Measurements from ENCODE around the gene FAM187B.
"Not testable (repeated sequence)": the region's sequence is repeated elsewhere in the genome, so short reads cannot be mapped to it uniquely, and the experiment has no call there.

The FAM187B gene

GRCh38 chr19:35261356-35262100 is 33.0 kb upstream of the FAM187B start:
- DNase-seq, result no peak

GRCh38 chr19:35260694-35261304 is 32.3 kb upstream of the FAM187B start:
- no peak for DNase-seq

GRCh38 chr19:35257113-35257461 is 28.5 kb upstream of the FAM187B start:
- no peak for DNase-seq

GRCh38 chr19:35256566-35256965 is 28.0 kb upstream of the FAM187B start:
- no peak for DNase-seq

- no peak for DNase-seq
Measured at GRCh38 chr19:35254341-35255297, 26.1 kb upstream of the FAM187B start.

- DNase-seq, result no peak
Measured at GRCh38 chr19:35253316-35254286, 25.1 kb upstream of the FAM187B start.

GRCh38 chr19:35251456-35251855 is 22.9 kb upstream of the FAM187B start:
- DNase-seq, result no peak

- no peak for DNase-seq
Measured at GRCh38 chr19:35249848-35250711, 21.5 kb upstream of the FAM187B start.

- no peak for DNase-seq
Measured at GRCh38 chr19:35249146-35249847, 20.8 kb upstream of the FAM187B start.

- no peak for DNase-seq
Measured at GRCh38 chr19:35248310-35249145, 20.0 kb upstream of the FAM187B start, which contains the start of gene LSR. Gene LSR, plus strand, starts transcription at chr19:35249002. Its CDS starts 21 bp downstream, at chr19:35249023.

GRCh38 chr19:35247526-35248309 is 19.2 kb upstream of the FAM187B start:
- no peak for DNase-seq

- DNase-seq, result no peak
Measured at GRCh38 chr19:35246466-35247092, 18.0 kb upstream of the FAM187B start.

- DNase-seq, result no peak
Measured at GRCh38 chr19:35241417-35241816, 12.9 kb upstream of the FAM187B start.

- DNase-seq, result no peak
Measured at GRCh38 chr19:35240327-35240726, 11.8 kb upstream of the FAM187B start.

GRCh38 chr19:35239597-35239996 is 11.1 kb upstream of the FAM187B start:
- DNase-seq, result not testable (repeated sequence)

- no peak for DNase-seq
Measured at GRCh38 chr19:35236638-35237400, 8.3 kb upstream of the FAM187B start.

GRCh38 chr19:35232912-35233311 is 4.4 kb upstream of the FAM187B start:
- no peak for DNase-seq
